ENCODE measurements around the gene DGKA.
"Not testable (repeated sequence)": the region's sequence is repeated elsewhere in the genome, so short reads cannot be mapped to it uniquely, and the experiment has no call there.

- TF ChIP-seq ZNF775 (CRISPR knock-in tag; IDR thresholded peaks at IDR 0.05; ENCODE audit: borderline replicate concordance); SMARCC2 (IDR thresholded peaks at IDR 0.05); NR2C2 (CRISPR knock-in tag; IDR thresholded peaks at IDR 0.05; ENCODE audit: borderline replicate concordance); CTCF (CRISPR knock-in tag; IDR thresholded peaks at IDR 0.05); CBX2 (IDR thresholded peaks at IDR 0.05; ENCODE audit: low read depth, low read length); CBX2 (CRISPR knock-in tag; IDR thresholded peaks at IDR 0.05; ENCODE audit: low read depth); FOSL2 (CRISPR knock-in tag; IDR thresholded peaks at IDR 0.05); ONECUT2 (CRISPR knock-in tag; IDR thresholded peaks at IDR 0.05); GMEB1 (CRISPR knock-in tag; IDR thresholded peaks at IDR 0.05; ENCODE audit: borderline replicate concordance); ZNF280D (CRISPR knock-in tag; IDR thresholded peaks at IDR 0.05): not testable (repeated sequence)
Measured at GRCh38 chr12:55999522-55999921, 68.6 kb downstream of the DGKA start.
